AG09309 (cell line): Measurements from ENCODE around the gene JUND.

Experiments
- DNase-seq: peaks from one replicate; pipeline ENCODE4 v3.0.0-alpha.2; 2010; ENCODE audit warnings: low read depth
- H3K4me3 ChIP-seq: 2 replicates; pipeline ENCODE4 v1.5.1; 2011; ENCODE audit warnings: mild to moderate bottlenecking, low read depth, low read length, moderate library complexity; ENCODE audit not compliant: control insufficient read depth
- TF ChIP-seq, protein P1 (sequence below): IDR thresholded peaks from 2 replicates; pipeline ENCODE4 v1.5.1; 2011; ENCODE audit warnings: mild to moderate bottlenecking, low read depth, low read length, inconsistent platforms; ENCODE audit not compliant: insufficient read depth, control insufficient read depth; ENCODE audit errors: missing control alignments

JUND gene

DNA sequence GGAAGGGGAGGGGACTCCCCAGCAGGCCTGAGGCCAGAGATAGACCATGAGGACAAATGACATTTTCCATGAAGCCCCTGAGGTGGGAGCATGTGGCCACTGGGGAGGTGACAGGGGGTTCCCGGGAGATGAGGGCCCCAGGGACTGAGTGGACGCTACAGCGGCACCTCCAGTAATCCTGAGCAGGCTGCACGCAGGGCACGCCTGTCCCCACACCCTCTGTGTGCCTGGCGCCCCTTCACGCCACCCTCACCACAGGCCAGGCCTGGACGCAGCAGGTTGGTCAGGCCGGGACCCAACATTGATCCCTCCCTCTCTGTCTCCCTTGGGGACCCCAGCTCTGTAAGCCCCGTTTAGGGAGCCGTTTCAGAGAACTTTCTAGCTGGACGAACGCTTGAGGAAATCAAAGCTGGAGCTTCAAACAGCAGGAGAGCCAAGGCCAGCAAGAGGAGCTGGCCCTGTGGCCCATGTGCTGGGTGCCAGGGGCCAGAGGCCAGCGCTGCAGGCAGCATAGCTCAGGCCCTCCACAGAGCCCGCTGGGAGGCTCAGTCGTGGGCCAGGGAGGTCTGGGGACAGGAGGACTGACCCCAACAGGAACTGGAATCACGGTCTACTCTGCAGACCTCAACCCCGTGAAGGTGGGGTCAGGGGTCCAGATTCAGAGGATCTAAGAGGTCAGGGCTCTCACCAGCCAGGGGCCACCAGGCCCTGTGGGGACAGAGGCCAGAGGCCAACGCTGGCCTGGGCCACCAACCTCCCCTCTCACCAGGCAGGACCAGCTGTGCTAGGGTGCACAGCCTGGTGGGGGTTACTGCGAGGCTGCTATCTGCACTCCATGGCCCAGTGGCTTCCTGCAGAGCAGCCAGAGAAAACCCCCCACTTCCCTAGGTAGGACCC, 26.9 kb upstream of the JUND start:
- no peak for DNase-seq
- no peak overlapping the region for H3K4me3 ChIP-seq
- TF ChIP-seq, protein P1, sequence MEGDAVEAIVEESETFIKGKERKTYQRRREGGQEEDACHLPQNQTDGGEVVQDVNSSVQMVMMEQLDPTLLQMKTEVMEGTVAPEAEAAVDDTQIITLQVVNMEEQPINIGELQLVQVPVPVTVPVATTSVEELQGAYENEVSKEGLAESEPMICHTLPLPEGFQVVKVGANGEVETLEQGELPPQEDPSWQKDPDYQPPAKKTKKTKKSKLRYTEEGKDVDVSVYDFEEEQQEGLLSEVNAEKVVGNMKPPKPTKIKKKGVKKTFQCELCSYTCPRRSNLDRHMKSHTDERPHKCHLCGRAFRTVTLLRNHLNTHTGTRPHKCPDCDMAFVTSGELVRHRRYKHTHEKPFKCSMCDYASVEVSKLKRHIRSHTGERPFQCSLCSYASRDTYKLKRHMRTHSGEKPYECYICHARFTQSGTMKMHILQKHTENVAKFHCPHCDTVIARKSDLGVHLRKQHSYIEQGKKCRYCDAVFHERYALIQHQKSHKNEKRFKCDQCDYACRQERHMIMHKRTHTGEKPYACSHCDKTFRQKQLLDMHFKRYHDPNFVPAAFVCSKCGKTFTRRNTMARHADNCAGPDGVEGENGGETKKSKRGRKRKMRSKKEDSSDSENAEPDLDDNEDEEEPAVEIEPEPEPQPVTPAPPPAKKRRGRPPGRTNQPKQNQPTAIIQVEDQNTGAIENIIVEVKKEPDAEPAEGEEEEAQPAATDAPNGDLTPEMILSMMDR: no peak

DNA sequence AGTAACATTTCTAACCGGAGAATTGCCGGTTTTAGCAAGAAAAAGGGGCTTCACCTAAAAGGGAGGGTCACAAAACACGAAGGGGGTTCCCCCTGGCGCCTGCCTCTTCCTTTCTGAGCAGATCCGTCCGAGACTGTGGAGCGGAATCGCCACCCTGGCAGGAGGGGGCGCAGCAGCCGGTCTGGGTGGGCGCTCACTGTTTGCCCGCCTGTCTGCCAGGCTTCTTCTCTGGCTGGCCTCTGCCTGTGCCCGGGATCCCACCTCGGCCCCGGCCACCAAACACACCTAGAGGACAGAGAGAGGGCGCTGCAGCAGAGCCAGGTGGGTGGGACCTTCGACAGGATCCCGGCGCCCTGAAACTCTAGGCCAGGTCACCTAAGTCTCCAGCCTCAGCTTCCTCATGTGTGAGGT, 25.9 kb upstream of the JUND start:
- TF ChIP-seq, protein P1: no peak
- no peak for DNase-seq
- H3K4me3 ChIP-seq: no peak overlapping the region

DNA sequence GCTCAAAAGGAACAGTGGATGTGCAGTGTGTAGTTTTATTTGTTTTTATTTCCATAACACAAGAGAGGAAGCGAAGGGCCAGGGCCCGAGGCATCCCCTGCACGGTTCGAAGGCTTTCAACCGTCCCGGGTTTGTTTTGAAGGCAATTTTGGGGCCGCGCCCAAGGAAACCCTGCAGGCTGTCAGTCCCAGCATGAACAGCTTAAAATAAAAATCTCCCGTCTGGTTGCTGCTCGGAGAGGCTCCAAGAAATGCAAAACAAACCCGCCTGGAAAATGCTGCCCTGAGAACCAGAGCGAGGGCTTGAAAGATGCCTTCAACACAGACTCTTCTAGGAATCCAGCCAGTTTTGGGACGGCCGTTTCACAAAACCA, 25.5 kb upstream of the JUND start:
- no peak for DNase-seq
- H3K4me3 ChIP-seq: no peak overlapping the region
- TF ChIP-seq, protein P1: no peak

GRCh38 chr19:18306209-18306887, 24.9 kb upstream of the JUND start:
- TF ChIP-seq, protein P1: no peak
- no peak for DNase-seq
- H3K4me3 ChIP-seq: no peak overlapping the region

- H3K4me3 ChIP-seq: peak overlapping the region; percentile 24
- no peak for DNase-seq
- TF ChIP-seq, protein P1: no peak
These were observed 23.3 kb upstream of the JUND start for GRCh38 chr19:18304458-18305310.

DNA sequence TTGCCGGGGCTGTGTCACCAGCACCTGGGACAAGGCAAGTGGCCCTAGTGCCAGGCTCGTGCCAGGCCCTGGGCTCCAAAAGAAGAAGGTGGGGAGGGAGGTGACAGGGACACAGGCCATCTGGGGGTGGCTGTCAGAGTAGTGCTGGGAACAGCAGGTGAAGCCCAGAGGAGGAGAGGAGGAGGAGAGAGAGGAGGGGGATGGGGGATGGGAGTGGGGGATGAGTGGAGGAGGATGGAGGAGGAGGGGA, 22.7 kb upstream of the JUND start:
- TF ChIP-seq, protein P1: no peak
- H3K4me3 ChIP-seq: no peak overlapping the region
- DNase-seq: no peak
